OCI-LY3 (cell line): ENCODE data around the gene LCE2D.

ENCODE experiments used
- EZH2phosphoT487 ChIP-seq: fragments of 200-600 bp; shearing (Covaris generic); IDR thresholded peaks from 2 replicates; pipeline ENCODE4 v1.6.1; 2018; ENCODE audit warnings: antibody characterized with exemption, mixed run types, low read depth
- TF ChIP-seq, protein P1 (sequence below): fragments of 200-600, 300-600 bp; sonication (generic); IDR thresholded peaks from 2 replicates; pipeline ENCODE4 v1.5.1; 2014; ENCODE audit warnings: antibody characterized with exemption, low read length, low read depth

DNA sequence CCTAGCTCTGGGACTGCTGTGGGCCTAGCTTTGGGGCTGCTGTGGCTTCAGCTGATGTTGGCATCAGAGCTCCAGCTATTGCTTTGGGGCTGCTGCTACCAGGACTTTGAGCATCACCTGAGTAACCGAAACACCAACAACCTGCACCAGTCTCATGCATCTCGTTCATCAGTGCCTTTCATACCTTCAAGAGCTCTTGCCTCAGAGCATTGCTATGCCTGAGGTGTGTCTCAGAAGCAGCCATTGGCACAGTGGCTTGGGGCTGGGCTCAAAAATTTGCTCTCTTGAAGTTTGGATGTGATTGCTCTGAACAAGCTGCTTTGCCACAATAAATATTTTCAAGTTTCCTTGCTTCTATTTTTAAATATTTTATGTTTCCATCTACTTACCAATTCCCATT is 6.7 kb upstream of the LCE2D start:
- TF ChIP-seq, protein P1, sequence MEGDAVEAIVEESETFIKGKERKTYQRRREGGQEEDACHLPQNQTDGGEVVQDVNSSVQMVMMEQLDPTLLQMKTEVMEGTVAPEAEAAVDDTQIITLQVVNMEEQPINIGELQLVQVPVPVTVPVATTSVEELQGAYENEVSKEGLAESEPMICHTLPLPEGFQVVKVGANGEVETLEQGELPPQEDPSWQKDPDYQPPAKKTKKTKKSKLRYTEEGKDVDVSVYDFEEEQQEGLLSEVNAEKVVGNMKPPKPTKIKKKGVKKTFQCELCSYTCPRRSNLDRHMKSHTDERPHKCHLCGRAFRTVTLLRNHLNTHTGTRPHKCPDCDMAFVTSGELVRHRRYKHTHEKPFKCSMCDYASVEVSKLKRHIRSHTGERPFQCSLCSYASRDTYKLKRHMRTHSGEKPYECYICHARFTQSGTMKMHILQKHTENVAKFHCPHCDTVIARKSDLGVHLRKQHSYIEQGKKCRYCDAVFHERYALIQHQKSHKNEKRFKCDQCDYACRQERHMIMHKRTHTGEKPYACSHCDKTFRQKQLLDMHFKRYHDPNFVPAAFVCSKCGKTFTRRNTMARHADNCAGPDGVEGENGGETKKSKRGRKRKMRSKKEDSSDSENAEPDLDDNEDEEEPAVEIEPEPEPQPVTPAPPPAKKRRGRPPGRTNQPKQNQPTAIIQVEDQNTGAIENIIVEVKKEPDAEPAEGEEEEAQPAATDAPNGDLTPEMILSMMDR = no peak
- no peak for TF ChIP-seq EZH2phosphoT487
